ENCODE data around the gene UBE2K.

GRCh38 chr4:39821951-39822350 lies 124.0 kb downstream of the UBE2K start:
- TF ChIP-seq CTCF (IDR thresholded peaks at IDR 0.05 in 4 of 5, conservative IDR thresholded peaks at IDR 0.05 in 1 of 5) = no peak
- TF ChIP-seq POLR2A (IDR thresholded peaks at IDR 0.05) = no peak
